Activated CD4-positive, alpha-beta memory T cell treated with anti-CD3 and anti-CD28 coated beads for 36 hours (primary cell): ENCODE data around the gene MAP7. TPM values are rescaled to one million over a fixed set of nuclear protein-coding genes. Genes with fewer than 3 reads are reported as not detected.
"Not testable (repeated sequence)": the region's sequence is repeated elsewhere in the genome, so short reads cannot be mapped to it uniquely, and the experiment has no call there.

Experiments used
- CTCF ChIA-PET: fragments of 350-600 bp; sonication (Branson Sonifier 250); formaldehyde crosslinking; loops from one replicate; lab custom pipeline; 2021; ENCODE audit warnings: antibody characterized with exemption, inconsistent platforms; lab: Charles Lee
- POLR2A ChIA-PET: fragments of 350-600 bp; sonication (Branson Sonifier 250); formaldehyde crosslinking; loops from one replicate; lab custom pipeline; 2021; ENCODE audit warnings: antibody characterized with exemption; lab: Charles Lee
- DNase-seq: peaks from one replicate; pipeline ENCODE4 v3.0.0-alpha.2; 2020
- H3K27ac Mint-ChIP-seq: one replicate; pipeline ENCODE4 v1.8.0; 2021; ENCODE audit warnings: mixed read lengths
- H3K27me3 Mint-ChIP-seq: one replicate; pipeline ENCODE4 v1.8.0; 2021; ENCODE audit warnings: mixed read lengths
- H3K36me3 Mint-ChIP-seq: one replicate; pipeline ENCODE4 v1.8.0; 2021; ENCODE audit warnings: mixed read lengths
- H3K4me1 Mint-ChIP-seq: one replicate; pipeline ENCODE4 v1.8.0; 2021; ENCODE audit warnings: low read depth, mixed read lengths
- H3K4me3 Mint-ChIP-seq: one replicate; pipeline ENCODE4 v1.8.0; 2021; ENCODE audit warnings: mild to moderate bottlenecking, mixed read lengths
- H3K9me3 Mint-ChIP-seq: one replicate; pipeline ENCODE4 v1.8.0; 2021; ENCODE audit warnings: mixed read lengths
- intact Hi-C: fragments of 100-400 bp; cut with micrococcal nuclease; formaldehyde crosslinking; loops from one replicate; pipeline ENCODE4 v1.15.1; 2023
- total RNA-seq, 2 experiments: library from RNA; stranded (reverse); gene quantifications; one replicate each; pipeline ENCODE4 v1.2.3, GENCODE V29; 2021

MAP7 gene
- 1 to 10 TPM; 1.2 to 1.3 TPM for total RNA-seq

DNA sequence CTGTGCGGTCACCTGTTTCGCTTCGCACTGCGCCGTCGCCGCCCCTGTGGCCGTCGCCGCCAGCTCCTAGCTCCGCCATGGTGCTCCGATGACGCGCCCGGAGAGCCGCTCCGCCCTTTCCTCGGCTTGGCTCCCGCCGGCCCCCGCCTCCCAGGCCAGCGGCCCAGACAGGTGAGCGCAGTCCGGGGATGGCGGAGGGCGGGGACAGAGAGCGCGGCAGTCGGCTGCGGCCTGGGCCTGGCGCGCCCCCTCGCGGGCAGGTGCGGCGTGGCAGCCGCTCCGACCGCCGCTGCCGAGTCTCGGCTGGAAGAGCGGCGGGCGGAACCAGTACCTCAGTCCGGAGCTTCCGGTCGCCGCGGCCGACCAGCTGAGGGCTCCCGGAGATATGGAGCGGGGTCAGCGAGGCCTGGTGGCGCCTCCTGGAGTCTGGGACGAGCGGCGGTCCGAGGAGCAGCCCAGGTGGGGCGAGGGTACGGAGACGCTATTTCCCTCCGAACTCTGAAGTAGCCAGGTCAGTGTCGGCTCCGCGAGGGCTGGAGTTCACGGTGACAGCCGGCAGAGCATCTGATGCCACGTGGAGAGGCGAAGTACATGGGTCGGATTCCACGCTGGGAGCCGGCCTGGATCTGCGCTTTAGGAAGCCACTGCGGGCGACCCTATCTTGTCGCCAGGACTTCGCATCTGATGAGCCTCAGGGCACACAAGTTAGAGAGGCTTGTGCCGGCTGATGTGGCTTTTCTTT lies at the start of gene MAP7:
MAP7 (minus strand) TSS at position 93 of the 742 bp plus-strand sequence; CDS start at position 79, 14 bp downstream.
- POLR2A ChIA-PET, result interaction anchor here (0.5 to 1.0 kb wide), 2 partner anchors 87 to 260 kb away, joined by 4 to 5 read pairs; partner anchors contain the start of gene BCLAF1
- no peak within 1 kb of the TSS for H3K27ac Mint-ChIP-seq
- no peaks in the 10 kb centered on the region for H3K9me3 Mint-ChIP-seq
- CTCF ChIA-PET, result interaction anchor here (0.6 to 1.8 kb wide), 14 partner anchors 12 to 298 kb away, joined by 3 to 9 read pairs (median 4); partner anchors contain the start of gene MAP3K5
- H3K4me1 Mint-ChIP-seq, result peaks cover 1% of the 10 kb centered on the region
- H3K36me3 Mint-ChIP-seq, result no peaks in the 10 kb centered on the region
- intact Hi-C loops, result loop anchor here (1.0 to 10.0 kb wide), 3 partner anchors 176 to 296 kb away; partner anchors contain the start of gene MTFR2
- peaks cover 23% of the 10 kb centered on the region for H3K27me3 Mint-ChIP-seq
- peak within 1 kb of the TSS; percentile 58 for H3K4me3 Mint-ChIP-seq
- peak; percentile 80 for DNase-seq

DNA sequence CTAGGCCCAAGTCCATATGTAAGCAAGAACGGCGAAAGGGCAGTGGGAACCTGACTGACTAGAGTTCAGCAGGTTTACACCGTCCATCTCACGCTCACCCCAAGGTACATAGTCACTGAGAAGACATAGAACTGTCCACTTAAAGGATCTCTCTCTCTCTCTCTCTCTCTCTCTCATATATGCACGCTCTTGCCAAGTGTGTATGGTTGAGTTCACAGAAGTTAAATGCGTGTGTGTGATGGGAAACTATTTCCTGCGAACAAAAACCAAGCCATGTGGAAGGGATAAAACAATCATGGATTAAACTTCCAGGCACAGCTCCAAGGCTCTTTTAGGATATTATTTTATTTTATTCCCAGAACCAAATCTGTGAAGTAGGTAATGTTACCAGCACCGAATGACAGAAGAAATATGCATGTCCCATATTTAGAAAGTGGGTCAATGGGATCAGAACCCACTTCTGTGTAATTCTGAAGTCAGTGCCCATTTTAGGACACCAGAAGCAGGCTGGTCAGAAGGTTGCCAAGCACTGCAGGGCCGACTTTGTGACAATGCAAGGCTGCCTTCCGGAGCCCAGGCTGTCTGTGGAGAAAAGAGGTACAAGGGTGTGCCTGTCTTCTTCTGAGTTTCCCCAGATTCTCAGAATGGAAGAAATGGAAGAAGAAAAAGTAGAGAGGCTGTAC lies 49.2 kb upstream of the MAP7 start:
- no peak for DNase-seq
- Mint-ChIP-seq H3K27me3 (no peaks in the 10 kb centered on the region), H3K4me3 (no peak overlapping the region), H3K27ac (no peak overlapping the region), H3K9me3 (no peaks in the 10 kb centered on the region), H3K4me1 (peaks cover 12% of the 10 kb centered on the region), H3K36me3 (peaks cover 26% of the 10 kb centered on the region)
- ChIA-PET POLR2A (no interaction called here), CTCF (interaction anchor here (1.1 kb wide), 1 partner anchor 193 kb away, joined by 3 read pairs; the partner anchor contains the start of gene MAP3K5)
- intact Hi-C loops, result loop anchor here (10.0 kb wide), 1 partner anchor 325 kb away; the partner anchor contains the start of gene SLC35D3

DNA sequence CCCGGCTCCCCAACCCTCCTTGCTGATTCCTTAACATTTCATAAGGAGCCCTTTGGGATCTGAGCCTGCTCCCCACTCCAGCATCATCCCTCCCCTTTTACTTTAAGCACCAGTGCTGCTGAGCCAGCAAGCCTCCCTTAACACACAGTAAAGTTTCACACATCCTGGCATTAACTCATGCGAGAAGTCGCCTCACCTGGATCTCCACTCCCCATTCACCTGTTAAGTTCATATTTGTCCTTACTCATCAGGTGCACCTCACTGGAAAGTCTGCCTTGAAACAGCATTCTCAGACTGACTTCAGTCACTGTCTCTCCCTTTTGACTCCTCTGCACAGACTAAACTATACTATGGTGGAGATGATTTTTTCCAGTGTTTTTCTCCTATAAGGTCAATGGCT lies 47.8 kb upstream of the MAP7 start:
- ChIA-PET POLR2A (no interaction called here), CTCF (no interaction called here)
- Mint-ChIP-seq H3K9me3 (no peaks in the 10 kb centered on the region), H3K27ac (no peak overlapping the region), H3K4me3 (no peak overlapping the region), H3K36me3 (peaks cover 24% of the 10 kb centered on the region), H3K4me1 (peaks cover 26% of the 10 kb centered on the region), H3K27me3 (no peaks in the 10 kb centered on the region)
- intact Hi-C loops, result no loop called here
- DNase-seq, result no peak

DNA sequence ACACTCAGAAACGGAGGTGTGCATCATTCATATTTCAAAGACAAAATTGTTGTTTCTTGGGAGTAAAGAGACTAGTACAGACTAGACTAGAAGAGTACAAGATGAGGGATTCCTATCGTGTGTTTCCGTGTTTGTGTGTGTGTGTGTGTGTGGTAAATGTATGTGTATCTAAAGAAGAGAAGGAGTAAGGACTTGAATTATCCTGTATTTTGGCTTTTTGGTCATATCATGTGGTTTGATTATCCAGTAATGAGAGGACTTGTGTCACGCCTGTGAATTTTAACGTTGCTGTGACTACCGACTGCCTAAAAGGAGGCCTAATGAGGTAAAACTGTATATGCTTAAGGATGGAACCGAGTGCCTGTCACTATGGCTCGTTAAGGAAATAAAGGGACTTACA lies 44.4 kb upstream of the MAP7 start:
- Mint-ChIP-seq H3K9me3 (peaks cover 3% of the 10 kb centered on the region), H3K27ac (peak overlapping the region; percentile 89), H3K4me1 (peaks cover 33% of the 10 kb centered on the region), H3K27me3 (no peaks in the 10 kb centered on the region), H3K4me3 (peak overlapping the region; percentile 57), H3K36me3 (peaks cover 35% of the 10 kb centered on the region)
- intact Hi-C loops, result loop anchor here (1.0 to 2.0 kb wide), 4 partner anchors 14 to 306 kb away; partner anchors contain the start of gene BCLAF1
- POLR2A ChIA-PET, result interaction anchor here (0.5 to 1.5 kb wide), 6 partner anchors 8 to 304 kb away, joined by 3 to 5 read pairs (median 4); partner anchors contain the start of genes BCLAF1, MAP3K5 and PEX7
- CTCF ChIA-PET, result interaction anchor here (0.6 to 2.2 kb wide), 6 partner anchors 44 to 305 kb away, joined by 3 to 13 read pairs (median 5); partner anchors contain the start of genes BCLAF1, MAP3K5 and MAP7
- DNase-seq, result no peak

DNA sequence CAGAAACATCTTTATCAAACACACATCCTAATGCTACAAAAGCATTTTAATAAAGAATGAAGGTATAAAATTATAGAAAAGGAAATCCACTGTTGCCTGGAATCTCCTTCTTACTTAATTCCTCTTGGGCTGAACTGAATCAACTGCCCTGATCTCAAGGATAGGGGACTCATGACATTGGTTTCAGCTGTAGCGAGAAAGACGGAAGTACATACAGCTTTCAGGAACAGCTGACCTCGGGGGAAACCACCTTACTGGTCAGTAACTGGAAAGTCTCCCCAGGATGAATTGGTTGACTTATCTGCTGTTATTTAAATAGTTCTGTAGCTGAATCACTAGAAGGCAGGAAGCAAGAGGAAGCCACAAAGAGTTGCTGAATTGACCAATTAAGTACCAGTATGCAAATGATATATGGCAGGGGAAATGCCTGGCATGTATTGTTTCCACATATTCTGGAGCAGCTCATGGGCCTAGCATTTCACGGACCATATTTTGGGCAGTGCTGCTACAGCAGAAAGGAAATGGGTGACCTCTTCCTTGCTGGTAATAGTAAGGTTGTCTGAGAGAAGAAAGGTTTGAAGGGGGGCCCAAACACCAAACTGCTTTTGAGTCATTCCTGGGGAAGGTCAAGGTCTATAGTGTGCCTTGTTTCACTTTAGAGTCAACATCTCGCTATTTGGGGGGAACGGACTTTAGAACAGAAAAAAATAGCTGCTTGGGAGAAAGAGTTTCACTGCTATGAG lies 43.7 kb upstream of the MAP7 start:
- Mint-ChIP-seq H3K27ac (peak overlapping the region; percentile 89), H3K36me3 (peaks cover 40% of the 10 kb centered on the region), H3K27me3 (no peaks in the 10 kb centered on the region), H3K4me1 (peaks cover 33% of the 10 kb centered on the region), H3K9me3 (peaks cover 3% of the 10 kb centered on the region), H3K4me3 (peak overlapping the region; percentile 57)
- intact Hi-C loops, result loop anchor here (1.0 to 2.0 kb wide), 5 partner anchors 14 to 305 kb away; partner anchors contain the start of genes BCLAF1 and PEX7
- CTCF ChIA-PET, result interaction anchor here (0.6 to 2.2 kb wide), 10 partner anchors 12 to 678 kb away, joined by 3 to 13 read pairs (median 4); partner anchors contain the start of genes BCLAF1, MAP3K5 and MAP7
- peak; percentile 79 for DNase-seq
- POLR2A ChIA-PET, result interaction anchor here (0.7 to 1.5 kb wide), 7 partner anchors 50 to 328 kb away, joined by 3 to 5 read pairs (median 3); partner anchors contain the start of genes BCLAF1, MAP3K5, PEX7 and SLC35D3

DNA sequence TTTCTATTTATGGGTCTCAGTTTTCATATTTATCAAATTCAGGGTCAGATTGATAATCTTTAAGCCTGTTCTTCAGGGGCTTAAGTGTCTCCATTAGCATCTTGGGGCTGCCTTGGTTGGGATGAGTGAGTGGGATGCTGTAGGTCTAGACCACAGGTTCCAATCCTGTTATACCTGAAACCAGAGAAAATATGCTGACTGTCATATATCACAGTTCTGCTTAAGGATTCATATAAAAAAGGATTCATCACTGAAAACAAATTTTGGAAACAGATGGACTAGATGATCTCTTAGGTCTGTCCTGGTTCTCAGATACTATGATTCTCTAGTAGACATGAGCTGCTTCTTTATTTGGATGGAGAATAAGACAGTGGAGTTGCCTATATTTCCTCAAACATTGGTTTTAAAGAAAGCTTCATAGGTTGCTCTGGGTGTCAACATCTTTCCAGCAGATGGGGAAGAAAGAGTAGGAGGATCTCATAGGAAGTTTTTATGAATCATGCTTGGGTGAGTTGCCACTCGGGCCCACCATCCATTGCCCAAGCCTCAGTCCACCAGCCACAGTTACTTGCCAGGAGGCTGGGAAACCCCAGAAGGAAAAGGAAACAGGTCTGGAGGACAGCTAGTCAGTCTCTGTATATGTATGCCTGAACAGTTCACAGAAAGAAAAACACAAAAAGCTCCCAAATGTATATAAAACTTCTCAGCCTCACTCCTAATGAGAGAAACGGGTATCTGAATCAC lies 42.9 kb upstream of the MAP7 start:
- Mint-ChIP-seq H3K27me3 (no peaks in the 10 kb centered on the region), H3K27ac (peak overlapping the region; percentile 89), H3K36me3 (peaks cover 42% of the 10 kb centered on the region), H3K4me1 (peaks cover 33% of the 10 kb centered on the region), H3K9me3 (peaks cover 3% of the 10 kb centered on the region), H3K4me3 (no peak overlapping the region)
- CTCF ChIA-PET, result interaction anchor here (0.6 to 2.2 kb wide), 9 partner anchors 11 to 679 kb away, joined by 3 to 13 read pairs (median 4); partner anchors contain the start of genes BCLAF1, MAP3K5 and MAP7
- intact Hi-C loops, result loop anchor here (1.0 kb wide), 1 partner anchor 229 kb away; the partner anchor contains the start of gene PEX7
- POLR2A ChIA-PET, result interaction anchor here (0.7 to 1.5 kb wide), 5 partner anchors 51 to 329 kb away, joined by 3 to 5 read pairs (median 3); partner anchors contain the start of genes BCLAF1, PEX7 and SLC35D3
- DNase-seq, result no peak

DNA sequence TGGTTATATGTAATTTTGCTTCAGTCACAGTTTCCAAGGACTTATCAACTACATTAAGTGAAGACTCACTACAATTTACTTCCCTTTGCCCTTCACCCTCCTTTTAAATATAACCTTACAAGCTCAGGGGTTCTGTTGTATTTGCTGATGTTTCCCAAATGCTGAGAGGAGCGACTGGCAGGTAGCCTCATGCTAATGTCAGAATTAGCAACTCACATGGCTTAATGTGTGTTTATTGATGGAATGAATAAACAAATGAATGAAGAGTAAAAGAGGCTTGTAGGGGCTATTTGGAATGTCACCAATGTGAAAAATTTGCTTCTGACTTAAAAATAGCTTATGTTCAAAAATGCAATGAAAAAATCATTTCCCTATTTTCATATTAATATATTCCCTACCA lies 41.4 kb upstream of the MAP7 start:
- Mint-ChIP-seq H3K4me3 (no peak overlapping the region), H3K36me3 (peaks cover 42% of the 10 kb centered on the region), H3K27me3 (no peaks in the 10 kb centered on the region), H3K9me3 (peaks cover 3% of the 10 kb centered on the region), H3K27ac (no peak overlapping the region), H3K4me1 (peaks cover 33% of the 10 kb centered on the region)
- no peak for DNase-seq
- ChIA-PET POLR2A (no interaction called here), CTCF (interaction anchor here (1.2 kb wide), 1 partner anchor 200 kb away, joined by 4 read pairs; the partner anchor contains the start of gene MAP3K5)
- intact Hi-C loops, result no loop called here

DNA sequence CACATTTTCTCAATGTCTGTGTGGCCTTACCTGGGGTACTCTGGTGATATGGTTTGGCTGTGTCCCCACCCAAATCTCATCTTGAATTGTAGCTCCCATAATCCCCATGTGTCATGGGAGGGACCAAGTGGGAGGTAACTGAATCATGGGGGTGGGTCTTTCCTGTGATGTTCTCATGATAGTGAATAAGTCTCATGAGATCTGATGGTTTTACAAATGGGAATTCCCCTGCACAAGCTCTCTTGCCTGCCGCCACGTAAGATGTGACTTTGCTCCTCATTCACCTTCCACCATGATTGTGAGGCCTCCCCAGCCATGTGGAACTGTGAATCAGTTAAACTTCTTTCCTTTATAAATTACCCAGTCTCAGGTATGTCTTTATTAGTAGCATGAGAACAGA lies 40.6 kb upstream of the MAP7 start:
- H3K9me3 Mint-ChIP-seq, H3K4me3 Mint-ChIP-seq, intact Hi-C loops, H3K27me3 Mint-ChIP-seq, POLR2A ChIA-PET, H3K27ac Mint-ChIP-seq, CTCF ChIA-PET, DNase-seq: not testable (repeated sequence)
- Mint-ChIP-seq H3K4me1 (peaks cover 30% of the 10 kb centered on the region), H3K36me3 (peaks cover 40% of the 10 kb centered on the region)

DNA sequence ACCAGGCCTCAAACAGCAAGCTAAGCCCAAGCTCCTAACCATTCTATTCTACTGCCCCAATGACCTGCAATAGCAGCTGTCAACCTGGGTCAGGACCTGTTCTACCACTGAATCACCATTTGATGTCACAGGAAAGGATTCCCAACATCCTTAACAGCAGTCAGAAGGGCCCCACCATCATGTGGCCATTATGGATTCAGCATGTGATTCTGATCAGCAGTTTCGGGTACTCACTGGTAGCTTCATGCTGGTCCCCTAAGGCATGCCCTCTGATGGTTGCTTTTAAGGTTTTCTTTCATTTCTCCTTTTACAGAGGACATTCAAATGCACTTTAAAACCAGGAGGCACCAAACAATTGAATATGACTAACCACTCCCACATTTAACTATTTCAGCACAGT lies 37.3 kb upstream of the MAP7 start:
- DNase-seq, result no peak
- intact Hi-C loops, result no loop called here
- CTCF ChIA-PET, result interaction anchor here (2.0 kb wide), 1 partner anchor 57 kb away, joined by 6 read pairs; no protein-coding TSS in a partner anchor
- POLR2A ChIA-PET, result no interaction called here
- H3K4me3 Mint-ChIP-seq, result no peak overlapping the region
- peaks cover 3% of the 10 kb centered on the region for H3K4me1 Mint-ChIP-seq
- H3K36me3 Mint-ChIP-seq, result peaks cover 38% of the 10 kb centered on the region
- H3K9me3 Mint-ChIP-seq, result peaks cover 3% of the 10 kb centered on the region
- H3K27ac Mint-ChIP-seq, result no peak overlapping the region
- H3K27me3 Mint-ChIP-seq, result no peaks in the 10 kb centered on the region

DNA sequence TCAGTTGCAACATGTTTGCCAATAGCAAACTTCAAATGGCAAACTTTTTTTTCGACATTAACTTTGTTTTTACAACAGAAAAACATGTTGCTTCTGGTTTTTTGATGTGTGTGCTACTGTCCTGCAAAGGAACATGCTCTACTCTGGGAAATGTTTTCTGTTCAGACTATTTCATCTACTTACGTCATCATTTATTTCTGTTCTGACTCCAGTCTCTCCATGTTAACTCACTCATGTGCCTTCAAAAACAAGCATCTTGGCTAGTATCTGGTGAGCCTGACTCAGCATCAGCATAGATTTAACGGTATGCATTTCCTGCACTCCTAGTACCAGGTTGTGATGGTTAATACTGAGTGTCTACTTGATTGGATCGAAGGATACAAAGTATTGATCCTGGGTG lies 36.1 kb upstream of the MAP7 start:
- CTCF ChIA-PET, result no interaction called here
- POLR2A ChIA-PET, result no interaction called here
- no peaks in the 10 kb centered on the region for H3K27me3 Mint-ChIP-seq

More for the DNA sequence above, 36.1 kb upstream of the MAP7 start:
- no peak for DNase-seq
- no peak overlapping the region for H3K4me3 Mint-ChIP-seq
- no peak overlapping the region for H3K27ac Mint-ChIP-seq
- peaks cover 3% of the 10 kb centered on the region for H3K4me1 Mint-ChIP-seq
- intact Hi-C loops, result no loop called here
- peaks cover 30% of the 10 kb centered on the region for H3K36me3 Mint-ChIP-seq
- H3K9me3 Mint-ChIP-seq, result peaks cover 3% of the 10 kb centered on the region
